Right atrium auricular region (tissue), 2 donors: Measurements from ENCODE around the gene ESM1. TPM values are rescaled to one million over a fixed set of nuclear protein-coding genes. Genes with fewer than 3 reads are reported as not detected.
A peak's percentile ranks its signal among the peaks of the same experiment; 100 is the strongest.

ENCODE experiments used
- DNase-seq: peaks from one replicate; pipeline ENCODE4 v3.0.0-alpha.2; 2019; ENCODE audit warnings: low spot score
- H3K27ac ChIP-seq, 2 donors: fragments of 200-600 bp; sonication (generic); 1 replicate in 1 of 2; 2 replicates in 1 of 2; pipeline ENCODE4 v1.5.1; 2016 to 2019
- H3K27me3 ChIP-seq, 2 donors: fragments of 200-600 bp; sonication (generic); one replicate each; pipeline versions ENCODE4 v1.5.1 to v1.6.0; 2017 to 2019
- H3K36me3 ChIP-seq: fragments of 200-600 bp; sonication (generic); one replicate; pipeline ENCODE4 v1.5.1; 2016
- H3K4me1 ChIP-seq, 2 donors: fragments of 200-600 bp; sonication (generic); one replicate each; pipeline versions ENCODE4 v1.5.1 to v1.6.0; 2017 to 2019
- H3K4me3 ChIP-seq, 2 donors: fragments of 200-600 bp; sonication (generic); 1 replicate in 1 of 2; 2 replicates in 1 of 2; pipeline ENCODE4 v1.5.1; 2017 to 2019; ENCODE audit warnings: mild to moderate bottlenecking in 1 of 2, moderate library complexity in 1 of 2
- H3K9me3 ChIP-seq, 2 donors: fragments of 200-600 bp; sonication (generic); one replicate each; pipeline ENCODE4 v1.5.1; 2019
- CTCF ChIP-seq, 2 donors: fragments of 200-600 bp; sonication (generic); IDR thresholded peaks; one replicate each; pipeline ENCODE4 v1.5.1; 2019; ENCODE audit warnings: antibody characterized with exemption in 2 of 2
- total RNA-seq, 2 donors: library from RNA; depleted of rRNA; stranded (reverse); fragments of >200 nt; gene quantifications; one replicate each; pipeline ENCODE4 v1.1.0, GENCODE V29; 2016

Gene ESM1
- total RNA-seq, 2 donors from 2014 or later: not detected

DNA sequence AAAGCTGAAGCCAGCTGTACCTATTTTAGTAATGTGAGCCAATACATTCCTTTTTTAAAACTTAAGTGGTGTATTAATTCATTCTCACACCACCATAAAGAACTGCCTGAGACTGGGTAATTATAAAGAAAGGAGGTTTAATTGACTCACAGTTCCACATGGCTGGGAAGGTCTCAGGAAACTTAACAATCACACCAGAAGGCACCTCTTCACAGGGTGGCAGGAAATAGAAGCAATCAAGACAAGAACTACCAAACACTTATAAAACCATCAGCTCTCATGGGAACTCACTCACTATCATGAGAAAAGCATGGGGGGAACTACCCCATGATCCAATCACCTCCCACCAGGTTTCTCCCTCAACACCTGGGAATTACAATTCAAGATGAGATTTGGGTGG lies 21.0 kb downstream of the ESM1 start:
- no peak overlapping the region for H3K27ac ChIP-seq
- DNase-seq: no peak
- no peaks in the 10 kb centered on the region for H3K27me3 ChIP-seq
- H3K36me3 ChIP-seq: no peaks in the 10 kb centered on the region
- H3K4me3 ChIP-seq: no peak overlapping the region
- H3K9me3 ChIP-seq: no peaks in the 10 kb centered on the region
- TF ChIP-seq CTCF (IDR thresholded peaks at IDR 0.05): no peak
- H3K4me1 ChIP-seq: no peaks in the 10 kb centered on the region

- no peaks in the 10 kb centered on the region for H3K9me3 ChIP-seq
- H3K36me3 ChIP-seq: no peaks in the 10 kb centered on the region
- H3K4me3 ChIP-seq: no peak overlapping the region
- no peaks in the 10 kb centered on the region for H3K27me3 ChIP-seq
- H3K4me1 ChIP-seq: no peaks in the 10 kb centered on the region
- no peak overlapping the region for H3K27ac ChIP-seq
- DNase-seq: no peak
- TF ChIP-seq CTCF (IDR thresholded peaks at IDR 0.05): no peak
Observed at GRCh38 chr5:54959673-54960418, 25.5 kb downstream of the ESM1 start.

DNA sequence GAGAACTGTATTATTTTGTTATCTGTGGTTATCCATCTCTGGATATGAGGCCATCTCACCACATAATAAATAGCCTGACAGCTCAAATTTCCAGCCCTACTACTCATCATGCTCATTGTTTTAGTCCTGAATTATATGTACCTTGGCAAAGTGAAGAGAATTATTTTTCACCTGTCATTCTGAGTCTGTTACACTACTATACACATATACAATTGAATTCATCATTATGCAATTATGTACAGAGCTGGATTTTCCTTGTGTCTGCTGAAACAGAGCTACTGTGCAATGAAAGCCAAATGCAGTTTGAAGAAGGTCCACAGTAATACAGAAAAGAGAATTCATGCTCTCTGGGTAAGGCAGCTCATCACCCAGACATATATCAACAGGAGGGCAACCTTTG lies 28.5 kb downstream of the ESM1 start:
- no peaks in the 10 kb centered on the region for H3K36me3 ChIP-seq
- no peak for DNase-seq
- H3K27me3 ChIP-seq: no peaks in the 10 kb centered on the region
- H3K4me1 ChIP-seq: no peaks in the 10 kb centered on the region
- TF ChIP-seq CTCF (IDR thresholded peaks at IDR 0.05): no peak
- no peaks in the 10 kb centered on the region for H3K9me3 ChIP-seq
- H3K4me3 ChIP-seq: no peak overlapping the region
- H3K27ac ChIP-seq: no peak overlapping the region

GRCh38 chr5:54947187-54947586 lies 38.2 kb downstream of the ESM1 start:
- no peak overlapping the region for H3K4me3 ChIP-seq
- no peak for DNase-seq
- no peak for TF ChIP-seq CTCF (IDR thresholded peaks at IDR 0.05)
- H3K36me3 ChIP-seq: no peaks in the 10 kb centered on the region
- no peaks in the 10 kb centered on the region for H3K4me1 ChIP-seq
- no peak overlapping the region for H3K27ac ChIP-seq
- no peaks in the 10 kb centered on the region for H3K27me3 ChIP-seq
- no peaks in the 10 kb centered on the region for H3K9me3 ChIP-seq

GRCh38 chr5:54946306-54946819 lies 39.0 kb downstream of the ESM1 start:
- Histone ChIP-seq H3K27ac (no peak overlapping the region), H3K4me3 (no peak overlapping the region), H3K36me3 (no peaks in the 10 kb centered on the region), H3K9me3 (no peaks in the 10 kb centered on the region), H3K4me1 (no peaks in the 10 kb centered on the region), H3K27me3 (no peaks in the 10 kb centered on the region)
- DNase-seq: no peak
- TF ChIP-seq CTCF (IDR thresholded peaks at IDR 0.05): no peak

DNA sequence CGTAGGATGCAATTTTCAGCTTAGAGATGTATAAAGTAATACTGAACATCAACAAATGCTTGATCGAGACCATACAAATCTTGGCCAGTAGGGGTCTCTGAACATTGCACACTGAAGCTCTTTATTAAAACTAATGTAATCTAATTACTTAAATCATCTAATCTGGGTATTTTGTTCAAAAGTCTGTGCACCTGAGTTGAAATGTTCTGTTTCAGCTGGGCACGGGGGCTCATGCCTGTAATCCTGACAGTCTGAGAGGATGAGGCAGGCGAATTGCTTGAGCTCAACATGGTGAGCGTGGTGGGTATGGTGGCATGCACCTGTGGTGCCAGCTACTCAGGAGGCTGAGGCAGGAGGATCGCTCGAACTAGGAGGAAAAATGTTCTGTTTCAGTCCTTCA lies 41.0 kb downstream of the ESM1 start:
- Histone ChIP-seq H3K27ac (no peak overlapping the region), H3K36me3 (no peaks in the 10 kb centered on the region), H3K9me3 (no peaks in the 10 kb centered on the region), H3K4me3 (no peak overlapping the region), H3K27me3 (no peaks in the 10 kb centered on the region), H3K4me1 (no peaks in the 10 kb centered on the region)
- peak; percentile 21 to 74 for TF ChIP-seq CTCF (IDR thresholded peaks at IDR 0.05)
- no peak for DNase-seq
